ENCODE results near the gene PPARG.

DNA sequence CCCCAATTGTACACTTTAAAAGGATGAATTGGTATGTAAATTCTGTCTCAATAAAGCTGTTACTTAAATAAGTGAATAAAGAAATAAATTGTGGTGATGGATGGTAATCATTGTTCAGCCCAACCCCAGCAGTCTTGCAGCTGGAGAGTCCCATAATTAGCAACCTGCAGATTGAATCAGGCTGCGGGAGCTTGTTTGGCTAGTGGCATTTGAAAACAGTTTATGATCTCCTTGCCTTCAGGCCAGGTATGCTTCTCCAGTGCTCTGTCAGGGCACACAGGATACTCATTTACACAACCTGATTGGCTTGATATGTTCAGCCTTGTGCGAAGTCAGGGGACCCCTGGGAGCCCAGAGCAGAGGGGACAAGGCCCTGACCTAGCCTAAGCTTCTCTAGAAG, 178.9 kb downstream of the PPARG start:
- TF ChIP-seq, protein P1, sequence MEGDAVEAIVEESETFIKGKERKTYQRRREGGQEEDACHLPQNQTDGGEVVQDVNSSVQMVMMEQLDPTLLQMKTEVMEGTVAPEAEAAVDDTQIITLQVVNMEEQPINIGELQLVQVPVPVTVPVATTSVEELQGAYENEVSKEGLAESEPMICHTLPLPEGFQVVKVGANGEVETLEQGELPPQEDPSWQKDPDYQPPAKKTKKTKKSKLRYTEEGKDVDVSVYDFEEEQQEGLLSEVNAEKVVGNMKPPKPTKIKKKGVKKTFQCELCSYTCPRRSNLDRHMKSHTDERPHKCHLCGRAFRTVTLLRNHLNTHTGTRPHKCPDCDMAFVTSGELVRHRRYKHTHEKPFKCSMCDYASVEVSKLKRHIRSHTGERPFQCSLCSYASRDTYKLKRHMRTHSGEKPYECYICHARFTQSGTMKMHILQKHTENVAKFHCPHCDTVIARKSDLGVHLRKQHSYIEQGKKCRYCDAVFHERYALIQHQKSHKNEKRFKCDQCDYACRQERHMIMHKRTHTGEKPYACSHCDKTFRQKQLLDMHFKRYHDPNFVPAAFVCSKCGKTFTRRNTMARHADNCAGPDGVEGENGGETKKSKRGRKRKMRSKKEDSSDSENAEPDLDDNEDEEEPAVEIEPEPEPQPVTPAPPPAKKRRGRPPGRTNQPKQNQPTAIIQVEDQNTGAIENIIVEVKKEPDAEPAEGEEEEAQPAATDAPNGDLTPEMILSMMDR (IDR thresholded peaks at IDR 0.05) = no peak
- TF ChIP-seq POLR2A (IDR thresholded peaks at IDR 0.05) = no peak
